Effector CD8-positive, alpha-beta T cell (primary cell): ENCODE results near the gene CFH.
"Not testable (repeated sequence)": the region's sequence is repeated elsewhere in the genome, so short reads cannot be mapped to it uniquely, and the experiment has no call there.

Experiments used
- DNase-seq: peaks from one replicate; lab custom pipeline; 2025; lab: John Stamatoyannopoulos, UW

The CFH gene

DNA sequence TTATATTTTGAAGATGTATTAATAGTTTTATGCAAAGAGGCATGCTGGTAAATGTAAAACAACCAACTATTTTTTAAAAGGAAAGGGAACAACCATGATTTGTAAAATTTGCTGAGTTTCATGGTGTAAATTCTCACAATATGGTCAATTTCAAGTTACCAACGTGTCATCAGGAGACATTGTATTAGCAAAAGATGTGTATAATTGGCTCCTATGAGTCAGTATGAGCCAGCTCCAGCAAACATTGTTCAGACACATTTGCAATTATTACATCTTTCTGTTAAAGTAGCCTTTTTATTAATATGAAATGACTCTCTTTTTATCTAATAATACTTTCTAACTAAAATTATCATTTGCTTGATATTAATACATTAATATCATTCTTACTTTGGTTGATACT is 15.3 kb downstream of the CFH start:
- DNase-seq: no peak

DNA sequence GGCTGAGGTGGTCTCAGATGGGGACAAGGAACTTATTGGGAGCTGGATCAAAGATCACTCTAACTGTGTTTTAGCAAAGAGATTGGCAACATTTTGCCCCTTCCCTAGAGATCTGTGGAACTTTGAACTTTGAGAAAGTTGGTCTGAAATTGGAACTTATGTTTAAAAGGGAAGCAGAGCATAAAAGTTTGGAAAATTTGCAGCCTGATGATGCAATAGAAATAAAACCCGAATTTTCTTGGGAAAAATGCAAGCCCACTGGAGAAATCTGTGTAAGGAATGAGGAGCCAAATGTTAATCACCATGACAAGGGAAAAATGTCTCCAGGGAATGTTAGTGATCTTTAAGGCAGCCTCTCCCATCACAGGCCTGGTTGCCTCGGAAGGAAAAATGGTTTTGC is 17.2 kb downstream of the CFH start:
- DNase-seq: no peak

GRCh38 chr1:196669693-196670092 is 17.9 kb downstream of the CFH start:
- DNase-seq: no peak

DNA sequence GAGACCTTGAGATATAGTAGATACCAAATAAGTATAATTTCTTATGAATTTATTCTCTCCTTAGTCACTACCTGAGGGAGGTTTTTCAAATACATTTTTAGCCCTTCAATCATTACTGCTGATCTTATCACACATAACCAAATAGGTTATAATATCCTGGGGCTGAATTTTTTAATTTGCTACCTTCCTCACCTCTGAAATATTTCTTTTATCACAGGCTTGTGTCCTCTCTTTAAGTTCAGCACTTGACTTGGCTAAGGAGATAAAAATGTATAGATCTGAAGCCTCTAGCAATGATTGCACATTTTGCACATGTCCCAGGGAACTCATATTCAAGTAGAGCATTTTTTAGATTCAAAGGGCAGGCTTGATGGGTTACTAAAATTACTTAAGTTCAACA is 23.1 kb downstream of the CFH start:
- no peak for DNase-seq

DNA sequence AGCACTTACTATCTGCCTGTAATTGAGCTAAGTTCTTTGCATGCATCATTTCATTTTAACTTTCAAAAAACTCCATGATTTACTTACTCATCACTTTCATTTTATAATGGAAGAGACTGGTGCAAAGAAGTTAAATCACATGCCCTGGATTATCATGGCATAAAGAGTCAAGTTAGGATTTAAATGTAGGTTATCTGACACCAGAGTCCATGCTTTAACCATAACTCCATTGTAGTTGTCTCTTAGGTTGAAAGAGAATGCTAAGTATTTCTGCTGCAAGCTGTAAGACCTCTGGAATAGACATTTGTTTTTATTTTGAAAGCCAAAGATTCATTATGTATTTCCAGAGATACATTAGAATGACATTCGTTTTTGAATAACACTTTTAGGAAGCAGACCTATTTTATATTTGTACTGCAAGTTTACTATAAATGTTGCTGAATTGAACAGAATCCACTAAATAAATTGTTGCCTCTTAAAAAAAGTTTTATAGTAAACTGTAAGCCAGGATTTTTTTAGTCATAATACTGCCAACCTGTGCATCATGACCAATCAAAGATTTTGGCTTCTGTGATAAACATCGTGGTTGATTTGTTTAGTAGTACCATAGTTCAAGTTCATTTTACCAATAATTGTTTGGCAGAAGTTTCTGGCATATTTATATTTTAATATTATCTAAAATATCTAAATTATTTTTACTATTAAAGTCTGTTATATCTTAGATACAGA is 26.1 kb downstream of the CFH start:
- no peak for DNase-seq

DNA sequence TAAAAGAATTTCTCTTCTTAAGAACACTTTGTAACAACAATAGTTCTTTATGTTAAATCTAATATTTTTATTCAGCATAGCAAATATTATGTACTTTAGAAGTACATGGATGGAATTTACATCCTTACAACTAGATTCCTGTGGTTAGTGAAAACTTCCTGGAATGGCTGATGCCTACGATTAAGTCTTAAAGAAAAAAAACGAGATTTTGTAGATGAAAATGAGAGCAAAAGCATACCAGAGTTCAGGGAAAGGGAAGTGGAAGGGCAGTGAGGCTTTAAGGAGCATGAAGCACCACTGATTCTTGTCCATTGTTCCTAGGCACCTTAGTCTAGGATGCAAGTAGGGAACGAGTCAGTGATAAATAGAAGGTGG is 26.7 kb downstream of the CFH start:
- DNase-seq: no peak

GRCh38 chr1:196680107-196680506 is 28.3 kb downstream of the CFH start:
- no peak for DNase-seq

- no peak for DNase-seq
Measured at GRCh38 chr1:196684476-196684875, 32.6 kb downstream of the CFH start.

- DNase-seq: no peak
Measured at GRCh38 chr1:196685506-196685905, 33.7 kb downstream of the CFH start.

- DNase-seq: no peak
Measured at GRCh38 chr1:196689001-196689400, 37.2 kb downstream of the CFH start.

DNA sequence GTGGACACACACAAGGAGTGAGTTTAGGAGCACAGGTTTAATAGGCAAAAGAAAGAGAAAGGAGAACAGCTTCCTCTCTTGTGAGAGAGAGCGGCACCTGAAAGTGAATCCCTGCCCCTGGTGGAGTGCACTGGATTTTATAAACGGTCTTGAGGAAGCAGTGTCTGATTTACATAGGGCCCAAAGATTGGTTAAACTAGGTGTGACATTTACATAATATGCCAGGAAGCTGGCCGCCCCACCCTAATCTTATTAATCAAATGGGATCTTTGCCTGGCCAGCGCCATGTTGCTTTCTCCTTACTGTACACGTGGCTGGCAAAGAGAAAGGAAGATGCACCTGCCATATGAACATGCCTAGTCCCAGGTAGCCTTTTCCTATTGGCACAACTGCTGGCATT is 38.7 kb downstream of the CFH start:
- no peak for DNase-seq

DNA sequence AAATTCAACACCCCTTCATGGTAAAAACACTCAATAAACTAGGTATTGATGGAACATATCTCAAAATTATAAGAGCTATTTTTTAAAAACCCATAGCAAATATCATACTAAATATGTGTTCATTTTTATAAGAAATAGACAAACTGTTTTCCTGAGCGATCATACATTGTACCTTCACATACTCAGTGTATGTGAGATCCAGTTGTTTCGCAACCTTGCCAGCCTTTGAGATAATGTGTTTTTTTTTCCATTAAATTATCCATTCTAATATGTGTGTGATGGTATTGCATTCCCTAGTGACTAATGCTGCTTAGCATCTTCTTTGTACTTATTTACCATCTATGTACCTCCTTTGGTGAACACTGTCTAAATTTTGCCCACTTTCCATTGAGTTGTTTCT is 47.1 kb downstream of the CFH start:
- no peak for DNase-seq

GRCh38 chr1:196701144-196701543 is 49.3 kb downstream of the CFH start:
- DNase-seq: no peak

DNA sequence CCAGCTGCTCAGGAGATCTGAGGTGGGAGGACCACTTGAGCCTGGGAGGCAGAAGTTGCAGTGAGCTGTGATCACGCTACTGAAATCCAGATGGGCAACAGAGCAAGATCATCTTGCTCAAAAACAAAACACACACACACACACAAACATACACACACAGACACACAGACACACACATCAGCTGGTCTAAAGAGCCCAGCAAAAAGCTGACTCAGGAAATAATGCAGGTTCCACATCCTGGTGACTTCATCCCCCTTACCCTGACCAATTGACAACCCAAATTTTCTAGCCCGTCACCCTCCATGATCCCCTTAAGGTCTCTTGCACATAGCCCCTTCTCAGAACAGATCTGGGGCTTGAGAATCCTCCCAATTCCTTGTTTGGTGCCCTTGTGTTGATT is 58.0 kb downstream of the CFH start:
- DNase-seq: not testable (repeated sequence)

- no peak for DNase-seq
Measured at GRCh38 chr1:196717868-196718267, 66.0 kb downstream of the CFH start.

DNA sequence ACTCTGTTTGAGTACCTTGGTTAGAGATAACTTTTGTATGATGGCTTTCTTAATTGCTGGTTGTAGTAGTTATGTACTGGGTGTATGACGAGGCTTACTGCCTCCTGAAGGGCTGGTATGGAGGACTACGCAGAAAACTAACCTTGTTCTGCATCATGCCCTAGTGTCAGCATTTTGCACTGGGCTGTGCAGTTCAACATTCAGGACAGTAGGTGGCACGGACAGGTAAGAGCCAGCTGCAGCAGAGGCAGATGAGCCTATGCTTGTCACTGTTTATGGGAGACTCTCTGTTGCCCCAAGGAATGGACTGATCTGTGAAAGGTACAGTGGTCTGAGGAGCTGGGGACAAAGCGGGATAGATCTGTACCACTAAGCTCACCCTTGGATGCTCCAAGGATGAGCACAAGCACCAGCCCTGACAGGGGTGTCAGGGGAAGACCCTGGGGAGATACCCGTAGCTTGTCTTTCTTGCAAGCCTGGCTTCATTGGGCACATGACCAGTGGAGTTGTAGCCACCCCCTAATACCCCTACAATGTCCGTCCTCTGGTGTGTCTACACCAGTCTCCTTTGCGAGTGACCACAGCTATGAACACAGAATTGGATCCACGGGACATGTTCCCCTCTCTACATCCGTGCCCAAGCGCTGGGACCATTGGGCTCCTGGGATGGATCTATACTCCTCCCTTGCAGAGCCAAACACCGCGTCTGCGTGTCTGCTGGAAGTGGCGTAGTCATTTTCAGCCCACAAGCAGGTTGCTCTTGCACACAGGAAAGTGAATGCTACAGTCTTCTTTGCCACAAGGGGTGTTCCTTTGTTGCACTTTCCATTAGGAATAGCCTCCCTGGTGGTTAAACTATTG is 71.7 kb downstream of the CFH start:
- DNase-seq: no peak

GRCh38 chr1:196732526-196732925 is 80.7 kb downstream of the CFH start:
- no peak for DNase-seq

DNA sequence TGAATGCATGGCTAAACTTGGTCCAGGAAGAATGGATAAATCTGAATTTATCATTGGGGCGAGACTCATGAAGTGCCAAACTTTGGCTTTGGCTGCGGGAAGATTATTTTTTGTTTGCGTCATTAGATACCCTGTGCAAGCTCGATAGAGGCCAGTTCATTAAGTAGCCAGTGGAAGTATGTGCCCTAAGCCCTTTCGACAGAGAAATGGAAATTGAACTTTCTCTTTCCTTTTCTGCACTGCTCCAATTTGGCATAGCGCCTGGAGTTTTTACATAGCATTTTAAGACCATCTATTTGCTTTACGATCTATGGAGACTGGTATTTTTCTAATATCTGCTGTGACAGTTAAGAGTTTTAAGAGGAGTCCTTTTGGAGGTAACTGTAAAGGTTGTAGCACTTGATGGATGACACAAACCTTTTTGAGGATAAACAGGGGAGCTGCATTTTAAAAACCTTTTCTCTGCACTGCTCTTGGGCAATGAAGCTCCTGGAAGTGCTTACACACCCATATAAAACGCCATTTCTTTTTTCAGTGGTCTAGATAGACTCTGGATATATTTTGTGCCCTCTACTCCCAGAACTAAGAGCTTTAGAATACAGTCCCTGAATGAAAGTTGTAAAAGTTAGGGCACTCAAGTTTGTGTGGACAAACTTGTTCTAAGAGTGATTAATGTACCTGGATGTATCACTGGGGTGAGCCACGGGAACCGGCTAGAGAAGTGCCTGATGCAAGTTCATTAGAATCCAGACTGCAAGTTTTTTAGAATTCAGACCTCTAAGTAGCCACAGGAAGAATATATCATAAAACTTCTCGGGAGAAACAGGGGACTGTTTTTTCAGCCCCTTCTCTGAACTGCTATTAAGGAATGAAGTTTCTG is 81.5 kb downstream of the CFH start:
- DNase-seq: no peak

DNA sequence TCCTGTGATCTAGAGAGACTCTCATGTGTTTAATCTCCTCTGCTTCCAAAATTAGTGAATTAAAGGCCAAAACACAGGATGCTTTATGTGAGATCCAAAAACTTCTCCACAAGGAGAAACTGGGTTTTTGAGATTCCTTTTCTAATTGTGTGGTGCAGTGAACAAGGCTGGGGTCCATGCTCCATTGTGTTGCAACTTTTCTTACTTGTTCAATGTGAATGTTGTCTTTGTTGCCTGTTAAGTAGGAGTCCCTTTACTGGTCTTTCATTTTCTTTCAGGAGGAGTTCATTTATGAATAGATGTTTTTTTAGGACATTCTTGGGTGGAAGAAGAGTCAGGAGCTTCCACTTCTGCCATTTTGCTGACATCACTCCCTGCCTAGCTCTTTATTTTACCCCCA is 82.2 kb downstream of the CFH start:
- DNase-seq: no peak

- no peak for DNase-seq
Measured at GRCh38 chr1:196734460-196734859, 82.6 kb downstream of the CFH start.

DNA sequence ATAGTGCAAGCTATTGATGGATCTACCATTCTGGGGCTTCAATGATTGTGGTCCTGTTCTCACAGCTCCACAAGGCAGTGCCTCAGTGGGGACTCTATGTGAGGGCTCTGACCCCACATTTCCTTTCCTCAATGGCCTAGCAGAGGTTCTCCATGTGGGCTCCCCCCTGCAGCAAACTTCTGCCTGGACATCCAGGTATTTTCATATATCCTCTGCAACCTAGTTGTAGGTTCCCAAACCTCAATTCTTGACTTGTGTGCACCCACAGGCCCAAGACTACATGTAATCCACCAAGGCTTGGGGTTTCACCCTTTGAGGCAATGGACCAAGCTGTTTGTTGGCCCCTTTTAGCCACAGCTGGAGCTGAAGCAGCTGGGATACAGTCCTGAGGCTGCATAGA is 86.9 kb downstream of the CFH start:
- no peak for DNase-seq

DNA sequence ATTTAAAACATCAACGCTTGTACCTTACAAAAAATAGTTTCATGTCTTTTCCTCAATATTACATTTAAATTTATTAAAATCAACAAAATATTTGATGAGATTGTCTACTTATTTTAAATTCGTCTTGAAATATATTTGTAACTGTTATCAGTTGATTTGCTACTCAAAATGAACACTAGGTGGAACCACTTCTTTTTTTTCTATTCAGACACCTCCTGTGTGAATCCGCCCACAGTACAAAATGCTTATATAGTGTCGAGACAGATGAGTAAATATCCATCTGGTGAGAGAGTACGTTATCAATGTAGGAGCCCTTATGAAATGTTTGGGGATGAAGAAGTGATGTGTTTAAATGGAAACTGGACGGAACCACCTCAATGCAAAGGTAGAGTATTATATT is 91.4 kb downstream of the CFH start:
- not testable (repeated sequence) for DNase-seq
